T-cell (primary cell): Measurements from ENCODE around the gene CBX6. TPM values are rescaled to one million over a fixed set of nuclear protein-coding genes. Genes with fewer than 3 reads are reported as not detected.

Experiments used
- ATAC-seq, 4 experiments: fragments of 200-7000 bp in 3 of 4; fragments of 150-1000 bp in 1 of 4; cut with Tn5 transposase; replicated peaks in 1 of 4; 1 replicate in 3 of 4; 2 replicates in 1 of 4; pipeline ENCODE4 v1.10.0; 2021; ENCODE audit warnings: moderate library complexity in 3 of 4, mild to moderate bottlenecking in 2 of 4, moderate number of reproducible peaks in 1 of 4
- CTCF ChIA-PET, 2 donors: fragments of 300-600 bp; sonication (Branson Sonifier 250); formaldehyde crosslinking; loops; one replicate each; lab custom pipeline; 2022; ENCODE audit warnings: antibody characterized with exemption in 2 of 2; lab: Charles Lee
- POLR2A ChIA-PET, 2 donors: fragments of 300-600 bp; sonication (Branson Sonifier 250); formaldehyde crosslinking; loops; one replicate each; lab custom pipeline; 2022; ENCODE audit warnings: antibody characterized with exemption in 2 of 2; lab: Charles Lee
- DNase-seq, 35 experiments: peaks; one replicate each; pipeline versions ENCODE4 v3.0.0 to v3.0.0-alpha.2; 2013 to 2023
- H3K27ac ChIP-seq: one replicate; pipeline ENCODE4 v1.5.1; 2013; ENCODE audit warnings: low read length
- H3K27me3 ChIP-seq, 2 experiments: replicated peaks in 1 of 2; 1 replicate in 1 of 2; 2 replicates in 1 of 2; pipeline versions ENCODE4 v1.6.1 to v1.7.0; 2013; ENCODE audit warnings: low read length in 1 of 2, mixed read lengths in 1 of 2; ENCODE audit not compliant: control insufficient read depth in 2 of 2, insufficient read depth in 2 of 2; ENCODE audit errors: extremely low read depth in 1 of 2
- H3K36me3 ChIP-seq, 2 donors: 1 replicate in 1 of 2; 2 replicates in 1 of 2; pipeline versions ENCODE4 v1.6.1 to v1.7.0; 2013; ENCODE audit warnings: low read length in 1 of 2; ENCODE audit not compliant: control insufficient read depth in 2 of 2, insufficient read depth in 1 of 2; ENCODE audit errors: extremely low read depth in 1 of 2
- H3K4me1 ChIP-seq, 2 experiments: 1 replicate in 1 of 2; 2 replicates in 1 of 2; pipeline versions ENCODE4 v1.6.1 to v1.7.0; 2013; ENCODE audit warnings: low read length in 2 of 2, mixed read lengths in 1 of 2; ENCODE audit not compliant: insufficient read depth in 2 of 2, control insufficient read depth in 1 of 2; ENCODE audit errors: extremely low read depth in 1 of 2
- H3K4me3 ChIP-seq, 2 donors: 1 replicate in 1 of 2; 2 replicates in 1 of 2; pipeline versions ENCODE4 v1.5.1 to v1.7.0; 2013; ENCODE audit warnings: mild to moderate bottlenecking in 2 of 2, low read length in 1 of 2, moderate library complexity in 1 of 2; ENCODE audit not compliant: control insufficient read depth in 1 of 2; ENCODE audit errors: extremely low read depth in 1 of 2
- H3K9me3 ChIP-seq: 2 replicates; pipeline ENCODE4 v1.7.0; 2013
- H3K27ac Mint-ChIP-seq, 2 donors: one replicate each; pipeline ENCODE4 v1.8.0; 2020 to 2021; ENCODE audit warnings: mild to moderate bottlenecking in 2 of 2, mixed read lengths in 2 of 2
- H3K27me3 Mint-ChIP-seq, 2 donors: one replicate each; pipeline ENCODE4 v1.8.0; 2021 to 2022; ENCODE audit warnings: mixed read lengths in 2 of 2
- H3K36me3 Mint-ChIP-seq: one replicate; pipeline ENCODE4 v1.8.0; 2021; ENCODE audit warnings: mixed read lengths
- H3K4me1 Mint-ChIP-seq, 3 donors: one replicate each; pipeline ENCODE4 v1.8.0; 2020 to 2022; ENCODE audit warnings: mixed read lengths in 3 of 3, mild to moderate bottlenecking in 1 of 3
- H3K4me3 Mint-ChIP-seq, 3 donors: one replicate each; pipeline ENCODE4 v1.8.0; 2020 to 2022; ENCODE audit warnings: mild to moderate bottlenecking in 3 of 3, mixed read lengths in 3 of 3, moderate library complexity in 3 of 3
- H3K9me3 Mint-ChIP-seq, 3 donors: one replicate each; pipeline ENCODE4 v1.8.0; 2020 to 2022; ENCODE audit warnings: mixed read lengths in 3 of 3
- WGBS: methylation state at CpG from one replicate; pipeline ENCODE4 v1.1.5; 2013; ENCODE audit warnings: missing lambda C conversion rate; ENCODE audit not compliant: insufficient coverage; 5-methylcytosine and 5-hydroxymethylcytosine counted together
- total RNA-seq, 35 experiments: library from RNA in 6 of 35; stranded (reverse) in 6 of 35; fragments of 120-200 nt in 1 of 35; gene quantifications; one replicate each; pipeline versions ENCODE4 v1.2.1 to v1.2.4 and lab custom pipeline; 2013 to 2026

The CBX6 gene
- total RNA-seq, 5 donors from 2014 or later (not counting 1 experiment from before 2014, with no cell fraction given), result 41.2 to 92.0 (median 87.1) TPM

- Histone ChIP-seq H3K9me3 (no peaks in the 10 kb centered on the region), H3K4me3 (no peak overlapping the region), H3K27ac (no peak overlapping the region), H3K27me3 (peaks cover 0 to 14% of the 10 kb centered on the region in 2 experiments), H3K4me1 (peaks cover 2 to 21% of the 10 kb centered on the region in 2 experiments), H3K36me3 (no peaks in the 10 kb centered on the region)
- H3K4me1 Mint-ChIP-seq, result peaks cover 24 to 29% (median 25%) of the 10 kb centered on the region in 3 donors
- peaks cover 0 to 16% of the 10 kb centered on the region in 2 donors for H3K27me3 Mint-ChIP-seq
- H3K4me3 Mint-ChIP-seq, result no peak overlapping the region
- H3K9me3 Mint-ChIP-seq, result no peaks in the 10 kb centered on the region
- H3K36me3 Mint-ChIP-seq, result no peaks in the 10 kb centered on the region
- ATAC-seq (no peak), DNase-seq (no peak)
- ChIA-PET POLR2A (no interaction called here), CTCF (no interaction called here)
- H3K27ac Mint-ChIP-seq, result no peak overlapping the region
- WGBS, result 45% methylated on average over 2 of the region's 5 CpGs
Measured at GRCh38 chr22:38886333-38886732, 14.3 kb upstream of the CBX6 start.

GRCh38 chr22:38882972-38883622, 11.1 kb upstream of the CBX6 start:
- H3K4me1 Mint-ChIP-seq, result peaks cover 25 to 29% (median 27%) of the 10 kb centered on the region in 3 donors

GRCh38 chr22:38881997-38882879, 10.2 kb upstream of the CBX6 start:
- DNase-seq (no peak), ATAC-seq (peak in 1 of 4 experiments; percentile 22)
- Mint-ChIP-seq H3K36me3 (no peaks in the 10 kb centered on the region), H3K4me3 (peak overlapping the region in 2 of 3 donors; percentile 43 to 52), H3K4me1 (peaks cover 25 to 29% (median 27%) of the 10 kb centered on the region in 3 donors), H3K27me3 (peaks cover 0 to 10% of the 10 kb centered on the region in 2 donors), H3K9me3 (peaks cover 0 to 2% (median 0%) of the 10 kb centered on the region in 3 donors), H3K27ac (peak overlapping the region; percentile 96 to 97)
- H3K9me3 ChIP-seq, result no peaks in the 10 kb centered on the region
- CTCF ChIA-PET, result no interaction called here
- H3K36me3 ChIP-seq, result no peaks in the 10 kb centered on the region
- no peak overlapping the region for H3K4me3 ChIP-seq
- POLR2A ChIA-PET, result no interaction called here
- 85% methylated on average over 8 of the region's 8 CpGs for WGBS
- H3K27ac ChIP-seq, result no peak overlapping the region
- H3K4me1 ChIP-seq, result peaks cover 2 to 21% of the 10 kb centered on the region in 2 experiments
- peaks cover 0 to 22% of the 10 kb centered on the region in 2 experiments for H3K27me3 ChIP-seq

More at GRCh38 chr22:38882972-38883622, 11.1 kb upstream of the CBX6 start:
- no peaks in the 10 kb centered on the region for H3K9me3 ChIP-seq
- H3K27me3 Mint-ChIP-seq, result peaks cover 0 to 10% of the 10 kb centered on the region in 2 donors
- peak overlapping the region; percentile 96 to 97 for H3K27ac Mint-ChIP-seq
- 45% methylated on average over 6 of the region's 9 CpGs for WGBS
- H3K9me3 Mint-ChIP-seq, result peaks cover 0 to 2% (median 0%) of the 10 kb centered on the region in 3 donors
- no peak overlapping the region for H3K4me3 ChIP-seq
- ChIA-PET POLR2A (interaction anchor here in 1 of 2 donors (0.6 kb wide), 1 partner anchor 18 kb away, joined by 3 read pairs; no protein-coding TSS in a partner anchor), CTCF (no interaction called here)
- DNase-seq (no peak), ATAC-seq (peak; percentile 30 to 69 (median 57))
- no peak overlapping the region for H3K27ac ChIP-seq
- peaks cover 2 to 21% of the 10 kb centered on the region in 2 experiments for H3K4me1 ChIP-seq
- no peaks in the 10 kb centered on the region for H3K36me3 ChIP-seq
- peak overlapping the region in 2 of 3 donors; percentile 43 to 52 for H3K4me3 Mint-ChIP-seq
- H3K27me3 ChIP-seq, result peaks cover 0 to 22% of the 10 kb centered on the region in 2 experiments
- no peaks in the 10 kb centered on the region for H3K36me3 Mint-ChIP-seq

DNA sequence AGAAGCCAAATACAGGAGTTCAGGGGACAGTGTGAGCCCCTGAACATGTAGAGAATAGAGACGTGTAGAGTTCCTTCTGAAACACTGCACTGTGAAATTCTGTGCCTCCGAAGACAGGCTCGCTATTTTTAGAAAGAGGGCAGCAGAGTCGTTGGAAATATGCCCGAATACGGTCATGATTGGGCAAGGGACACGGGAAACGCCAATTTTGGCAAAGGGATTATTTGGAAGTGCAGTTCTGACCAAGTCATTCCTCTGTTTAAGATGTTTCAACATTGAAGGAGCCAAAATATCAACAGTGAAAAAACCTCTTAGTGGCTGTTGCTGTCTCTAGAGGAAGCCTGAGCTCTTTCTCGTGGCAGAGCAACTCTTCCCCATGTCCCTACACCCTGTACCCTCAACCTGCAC, 9.5 kb upstream of the CBX6 start:
- H3K4me3 ChIP-seq, result no peak overlapping the region
- 43% methylated on average over 9 of the region's 9 CpGs for WGBS
- H3K36me3 ChIP-seq, result no peaks in the 10 kb centered on the region
- DNase-seq, result no peak
- ATAC-seq, result no peak
- Mint-ChIP-seq H3K9me3 (peaks cover 0 to 2% (median 0%) of the 10 kb centered on the region in 3 donors), H3K4me3 (no peak overlapping the region), H3K27me3 (peaks cover 0 to 10% of the 10 kb centered on the region in 2 donors), H3K36me3 (no peaks in the 10 kb centered on the region), H3K27ac (peak overlapping the region; percentile 78 to 97), H3K4me1 (peaks cover 25 to 29% (median 27%) of the 10 kb centered on the region in 3 donors)
- ChIA-PET POLR2A (no interaction called here), CTCF (interaction anchor here in 1 of 2 donors (0.8 kb wide), 1 partner anchor 11 kb away, joined by 3 read pairs; no protein-coding TSS in a partner anchor)
- no peaks in the 10 kb centered on the region for H3K9me3 ChIP-seq
- peaks cover 0 to 22% of the 10 kb centered on the region in 2 experiments for H3K27me3 ChIP-seq
- H3K4me1 ChIP-seq, result peaks cover 2 to 21% of the 10 kb centered on the region in 2 experiments
- H3K27ac ChIP-seq, result no peak overlapping the region

- DNase-seq (no peak), ATAC-seq (no peak)
- WGBS, result 90% methylated on average over 2 of the region's 5 CpGs
- Mint-ChIP-seq H3K4me3 (no peak overlapping the region), H3K27ac (no peak overlapping the region), H3K36me3 (no peaks in the 10 kb centered on the region), H3K27me3 (peaks cover 0 to 10% of the 10 kb centered on the region in 2 donors), H3K4me1 (peaks cover 27 to 30% (median 30%) of the 10 kb centered on the region in 3 donors), H3K9me3 (peaks cover 0 to 2% (median 0%) of the 10 kb centered on the region in 3 donors)
- Histone ChIP-seq H3K36me3 (no peaks in the 10 kb centered on the region), H3K9me3 (no peaks in the 10 kb centered on the region), H3K27ac (no peak overlapping the region), H3K27me3 (peaks cover 0 to 22% of the 10 kb centered on the region in 2 experiments), H3K4me1 (peaks cover 2 to 21% of the 10 kb centered on the region in 2 experiments), H3K4me3 (no peak overlapping the region)
- ChIA-PET CTCF (no interaction called here), POLR2A (no interaction called here)
Measured at GRCh38 chr22:38879961-38880360, 7.9 kb upstream of the CBX6 start.

DNA sequence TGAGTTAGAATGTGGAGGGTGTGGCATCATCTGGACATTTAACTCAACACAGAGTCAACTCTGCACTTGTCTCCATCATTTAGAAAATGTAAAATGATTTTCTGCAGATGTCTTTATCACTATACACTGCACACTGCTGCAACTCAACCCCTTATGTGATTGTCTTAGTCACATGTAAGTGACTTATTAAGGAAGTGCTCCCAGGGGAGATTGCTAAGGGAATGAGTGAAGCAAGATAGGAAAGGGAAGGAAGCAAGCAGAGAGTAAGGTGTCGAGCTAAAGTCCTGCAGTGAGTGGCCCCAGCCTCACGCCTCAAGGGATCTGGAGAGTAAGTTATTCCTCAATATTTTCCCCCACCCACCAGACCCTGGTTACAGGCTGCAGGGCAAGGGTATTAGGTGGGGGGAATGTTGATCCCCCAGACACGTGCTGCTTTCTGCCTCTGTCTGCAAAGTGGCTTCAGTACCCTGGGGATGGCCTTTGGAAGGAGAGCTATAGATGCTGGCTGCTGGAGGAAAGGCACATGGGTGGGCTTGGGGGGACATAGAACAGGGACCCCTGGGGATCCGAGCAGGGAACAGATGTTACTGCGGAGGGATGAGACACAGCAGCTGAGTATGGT, 7.2 kb upstream of the CBX6 start:
- H3K27ac Mint-ChIP-seq, result no peak overlapping the region
- H3K4me3 ChIP-seq, result no peak overlapping the region
- H3K36me3 ChIP-seq, result no peaks in the 10 kb centered on the region
- ChIA-PET POLR2A (no interaction called here), CTCF (no interaction called here)
- H3K4me3 Mint-ChIP-seq, result no peak overlapping the region
- peaks cover 31 to 34% (median 34%) of the 10 kb centered on the region in 3 donors for H3K4me1 Mint-ChIP-seq
- peaks cover 0 to 6% of the 10 kb centered on the region in 2 donors for H3K27me3 Mint-ChIP-seq
- H3K27ac ChIP-seq, result no peak overlapping the region
- H3K36me3 Mint-ChIP-seq, result no peaks in the 10 kb centered on the region
- peaks cover 2 to 24% of the 10 kb centered on the region in 2 experiments for H3K4me1 ChIP-seq
- DNase-seq (no peak), ATAC-seq (no peak)
- 91% methylated on average over 2 of the region's 5 CpGs for WGBS
- H3K9me3 Mint-ChIP-seq, result peaks cover 0 to 2% (median 0%) of the 10 kb centered on the region in 3 donors
- H3K27me3 ChIP-seq, result peaks cover 0 to 15% of the 10 kb centered on the region in 2 experiments
- H3K9me3 ChIP-seq, result no peaks in the 10 kb centered on the region
